ENCODE results near the gene CPNE1.

The CPNE1 gene

GRCh38 chr20:35635652-35636051 is 29.0 kb downstream of the CPNE1 start:
- TF ChIP-seq CTCF (conservative IDR thresholded peaks at IDR 0.05): no peak
- peak overlapping the region; percentile 17; the same call in 1 of the 2 replicates for H3K27ac ChIP-seq

- H3K27ac ChIP-seq: no peak overlapping the region
- TF ChIP-seq CTCF (conservative IDR thresholded peaks at IDR 0.05): no peak
Observed at GRCh38 chr20:35632539-35633115, 32.1 kb downstream of the CPNE1 start.

- no peak for TF ChIP-seq CTCF (conservative IDR thresholded peaks at IDR 0.05)
- H3K27ac ChIP-seq: no peak overlapping the region
Observed at GRCh38 chr20:35630636-35631035, 34.1 kb downstream of the CPNE1 start.

- TF ChIP-seq CTCF (conservative IDR thresholded peaks at IDR 0.05): no peak
- no peak overlapping the region for H3K27ac ChIP-seq
Observed at GRCh38 chr20:35629427-35630145, 35.1 kb downstream of the CPNE1 start.

- H3K27ac ChIP-seq: no peak overlapping the region
- TF ChIP-seq CTCF (conservative IDR thresholded peaks at IDR 0.05): no peak
Observed at GRCh38 chr20:35627121-35627520, 37.6 kb downstream of the CPNE1 start.

- no peak overlapping the region for H3K27ac ChIP-seq
Observed at GRCh38 chr20:35626386-35627001, 38.2 kb downstream of the CPNE1 start.

More at GRCh38 chr20:35626386-35627001, 38.2 kb downstream of the CPNE1 start:
- TF ChIP-seq CTCF (conservative IDR thresholded peaks at IDR 0.05): no peak

Measured in VCaP (cell line).